ENCODE measurements around the gene WDFY1.

Gene WDFY1

DNA sequence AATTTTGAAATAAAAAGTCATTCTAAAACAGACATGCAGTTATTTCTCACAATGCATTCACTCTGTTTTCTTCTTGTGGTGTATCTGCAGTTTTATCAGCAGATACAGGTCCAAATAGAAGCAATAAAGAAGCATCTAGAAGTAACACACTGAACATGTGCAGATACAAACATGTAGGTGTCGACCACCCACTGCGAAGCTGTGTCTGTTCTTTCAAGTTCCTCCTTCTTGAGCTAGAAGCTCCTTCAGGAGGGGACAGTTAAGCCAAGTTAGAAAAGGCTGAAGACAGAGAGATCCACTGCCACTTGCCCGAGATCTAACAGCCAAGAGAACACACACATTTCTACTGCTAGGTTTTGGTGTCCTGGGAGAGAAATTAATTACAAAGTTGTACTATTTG lies 30.1 kb downstream of the WDFY1 start:
- no peaks in the 10 kb centered on the region for H3K4me1 ChIP-seq
- H3K4me3 ChIP-seq (ENCODE audit: low read depth, low read length) = no peak overlapping the region
- no peaks in the 10 kb centered on the region for H3K9me3 ChIP-seq
- no peak for DNase-seq
- TF ChIP-seq, protein P1, sequence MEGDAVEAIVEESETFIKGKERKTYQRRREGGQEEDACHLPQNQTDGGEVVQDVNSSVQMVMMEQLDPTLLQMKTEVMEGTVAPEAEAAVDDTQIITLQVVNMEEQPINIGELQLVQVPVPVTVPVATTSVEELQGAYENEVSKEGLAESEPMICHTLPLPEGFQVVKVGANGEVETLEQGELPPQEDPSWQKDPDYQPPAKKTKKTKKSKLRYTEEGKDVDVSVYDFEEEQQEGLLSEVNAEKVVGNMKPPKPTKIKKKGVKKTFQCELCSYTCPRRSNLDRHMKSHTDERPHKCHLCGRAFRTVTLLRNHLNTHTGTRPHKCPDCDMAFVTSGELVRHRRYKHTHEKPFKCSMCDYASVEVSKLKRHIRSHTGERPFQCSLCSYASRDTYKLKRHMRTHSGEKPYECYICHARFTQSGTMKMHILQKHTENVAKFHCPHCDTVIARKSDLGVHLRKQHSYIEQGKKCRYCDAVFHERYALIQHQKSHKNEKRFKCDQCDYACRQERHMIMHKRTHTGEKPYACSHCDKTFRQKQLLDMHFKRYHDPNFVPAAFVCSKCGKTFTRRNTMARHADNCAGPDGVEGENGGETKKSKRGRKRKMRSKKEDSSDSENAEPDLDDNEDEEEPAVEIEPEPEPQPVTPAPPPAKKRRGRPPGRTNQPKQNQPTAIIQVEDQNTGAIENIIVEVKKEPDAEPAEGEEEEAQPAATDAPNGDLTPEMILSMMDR (IDR thresholded peaks at IDR 0.05; ENCODE audit: low read depth, low read length) = no peak
- H3K36me3 ChIP-seq = no peaks in the 10 kb centered on the region; the same call in 1 of the 2 replicates
- H3K27me3 ChIP-seq = no peaks in the 10 kb centered on the region

DNA sequence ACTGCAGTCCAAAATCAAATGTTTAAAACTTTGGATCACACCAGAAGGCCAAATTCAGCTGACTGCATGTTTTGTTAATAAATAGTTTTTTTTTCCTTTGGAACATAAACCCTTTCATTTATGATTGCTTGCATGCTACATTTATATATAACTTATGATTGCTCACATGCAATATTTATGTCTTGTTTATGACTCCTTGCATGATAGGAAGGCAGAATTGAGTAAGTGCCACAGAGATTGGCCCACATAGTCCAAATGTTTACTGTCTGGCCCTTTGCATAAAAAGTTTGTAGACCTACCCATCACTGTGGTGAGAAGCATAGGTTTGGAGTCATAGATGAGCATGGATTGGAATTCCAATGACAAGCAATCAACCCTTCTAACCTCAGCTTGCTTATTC lies 30.8 kb downstream of the WDFY1 start:
- H3K27me3 ChIP-seq = no peaks in the 10 kb centered on the region
- H3K4me3 ChIP-seq (ENCODE audit: low read depth, low read length) = no peak overlapping the region
- H3K36me3 ChIP-seq = no peaks in the 10 kb centered on the region; the same call in 1 of the 2 replicates
- no peaks in the 10 kb centered on the region for H3K9me3 ChIP-seq
- TF ChIP-seq, protein P1 (IDR thresholded peaks at IDR 0.05; ENCODE audit: low read depth, low read length) = no peak
- DNase-seq = no peak
- H3K4me1 ChIP-seq = no peaks in the 10 kb centered on the region

DNA sequence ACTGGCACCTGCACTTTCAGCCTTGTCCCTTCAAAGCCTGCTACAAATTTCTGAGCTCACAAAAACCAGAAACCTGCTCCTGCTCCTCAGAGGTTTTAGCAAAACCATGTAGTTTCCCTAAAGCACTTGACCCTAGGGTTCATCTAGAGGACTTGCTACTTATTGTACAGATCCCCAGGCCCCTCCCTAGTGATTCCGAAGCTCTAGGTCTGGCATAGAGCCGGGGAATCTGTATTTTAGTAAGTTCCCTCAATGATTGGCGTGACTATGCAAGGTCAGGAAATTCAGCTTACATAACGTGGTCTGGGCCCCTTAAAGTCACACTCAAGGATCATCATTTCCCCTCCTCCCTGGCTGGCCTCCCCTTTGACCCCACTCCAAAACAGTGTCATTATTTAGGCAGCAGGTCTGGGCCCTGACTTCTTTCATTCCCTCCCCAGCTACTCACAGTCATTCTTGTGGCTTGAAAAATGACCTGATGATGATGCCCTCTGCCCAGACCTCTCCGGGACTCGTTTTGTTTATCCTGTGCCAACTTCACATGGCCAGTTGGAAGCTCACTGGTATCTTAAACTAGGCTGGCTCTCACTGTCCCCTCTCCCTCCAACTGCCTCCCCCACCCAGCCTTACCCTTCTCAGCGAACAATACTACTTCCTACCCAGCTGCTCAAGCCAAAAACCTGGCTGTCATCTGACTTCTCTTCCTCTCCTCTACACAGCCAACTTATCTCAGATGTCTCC lies 36.0 kb downstream of the WDFY1 start:
- Histone ChIP-seq H3K4me3 (ENCODE audit: low read depth, low read length) (no peak overlapping the region), H3K9me3 (no peaks in the 10 kb centered on the region), H3K27me3 (no peaks in the 10 kb centered on the region), H3K36me3 (no peaks in the 10 kb centered on the region), H3K4me1 (no peaks in the 10 kb centered on the region)
- TF ChIP-seq, protein P1 (IDR thresholded peaks at IDR 0.05; ENCODE audit: low read depth, low read length) = no peak
- DNase-seq = no peak

DNA sequence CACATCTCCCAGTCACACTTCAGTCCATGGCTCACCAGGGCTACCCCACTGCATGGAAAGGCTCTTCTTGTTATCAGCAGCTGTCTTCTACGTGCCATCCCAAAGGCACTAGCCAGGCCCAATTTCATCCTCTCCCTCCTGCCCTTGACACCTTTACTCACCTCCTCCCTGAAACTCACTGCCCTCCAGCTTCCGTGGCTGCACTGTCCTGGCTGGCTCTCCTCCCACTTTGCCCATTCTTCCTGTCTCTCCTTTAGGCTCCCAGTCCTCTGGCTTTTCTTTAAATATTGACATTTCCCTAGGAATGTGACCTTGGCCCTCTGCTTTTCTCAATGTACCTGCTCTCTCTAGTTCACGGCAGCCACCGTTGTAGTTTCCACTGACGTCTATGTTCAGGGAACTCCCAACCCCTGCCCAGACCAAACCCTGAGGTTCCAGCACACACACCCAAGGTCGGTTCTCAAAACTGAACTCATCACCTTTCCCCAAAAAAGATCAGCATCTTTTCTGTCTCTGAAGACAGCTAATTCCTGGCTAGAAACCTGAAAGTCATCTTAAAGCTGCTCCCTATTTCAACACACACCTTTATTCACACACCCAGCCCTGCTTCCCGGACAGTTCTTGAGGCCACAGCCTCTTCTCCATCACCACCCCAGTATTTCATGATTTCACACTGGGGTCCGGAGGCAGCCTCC lies 36.7 kb downstream of the WDFY1 start:
- no peaks in the 10 kb centered on the region for H3K36me3 ChIP-seq
- TF ChIP-seq, protein P1 (IDR thresholded peaks at IDR 0.05; ENCODE audit: low read depth, low read length) = no peak

DNA sequence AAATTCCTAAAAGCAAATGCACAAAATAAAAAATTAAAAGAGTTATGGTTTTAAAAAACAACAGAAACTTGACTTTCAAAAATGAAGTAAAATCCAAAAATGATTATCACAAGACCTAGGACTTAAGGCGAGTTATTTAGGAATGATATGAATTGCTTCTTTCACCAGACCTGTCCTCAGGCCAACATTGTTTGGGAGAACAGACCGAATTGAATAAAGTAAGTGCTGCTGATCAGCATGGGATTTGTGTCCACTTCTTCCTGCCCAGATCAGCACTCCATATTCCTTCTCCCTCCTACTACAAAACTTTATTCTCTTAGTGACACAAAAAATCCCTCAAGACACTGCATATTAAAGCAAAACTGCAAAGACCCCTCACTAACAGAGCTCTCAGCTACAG lies 39.1 kb downstream of the WDFY1 start:
- Histone ChIP-seq H3K9me3 (no peaks in the 10 kb centered on the region), H3K36me3 (no peaks in the 10 kb centered on the region; the same call in 1 of the 2 replicates), H3K27me3 (no peaks in the 10 kb centered on the region), H3K4me1 (no peaks in the 10 kb centered on the region), H3K4me3 (ENCODE audit: low read depth, low read length) (no peak overlapping the region)
- TF ChIP-seq, protein P1 (IDR thresholded peaks at IDR 0.05; ENCODE audit: low read depth, low read length) = no peak
- DNase-seq = no peak

More for the DNA sequence above, 36.7 kb downstream of the WDFY1 start:
- Histone ChIP-seq H3K9me3 (no peaks in the 10 kb centered on the region), H3K27me3 (no peaks in the 10 kb centered on the region), H3K4me1 (no peaks in the 10 kb centered on the region), H3K4me3 (ENCODE audit: low read depth, low read length) (no peak overlapping the region)
- DNase-seq = no peak

DNA sequence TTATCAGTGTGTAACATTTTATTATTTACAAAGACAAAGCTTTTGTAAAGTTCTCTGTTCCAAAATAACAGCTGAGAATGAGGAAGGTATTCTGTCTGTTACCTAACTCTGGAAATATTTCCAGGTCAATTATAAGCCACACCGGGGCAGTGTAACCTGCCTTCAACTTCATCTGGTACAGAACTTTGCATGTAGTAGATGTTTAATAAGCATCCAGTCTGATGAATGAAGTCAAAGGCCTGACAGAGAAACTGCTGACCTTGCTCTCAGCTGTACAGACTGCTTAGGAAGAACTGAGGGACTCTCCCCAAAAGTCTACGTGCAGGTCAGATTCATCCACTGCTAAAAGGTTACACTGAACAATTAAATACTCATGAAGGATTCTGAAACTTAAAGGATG lies 43.3 kb downstream of the WDFY1 start:
- DNase-seq = no peak
- TF ChIP-seq, protein P1 (IDR thresholded peaks at IDR 0.05; ENCODE audit: low read depth, low read length) = no peak

More for the DNA sequence above, 43.3 kb downstream of the WDFY1 start:
- peaks cover 5% of the 10 kb centered on the region for H3K36me3 ChIP-seq
- H3K27me3 ChIP-seq = no peaks in the 10 kb centered on the region
- H3K4me3 ChIP-seq (ENCODE audit: low read depth, low read length) = no peak overlapping the region
- no peaks in the 10 kb centered on the region for H3K9me3 ChIP-seq
- H3K4me1 ChIP-seq = no peaks in the 10 kb centered on the region
